ENCODE results near the gene DIAPH3. TPM values are rescaled to one million over a fixed set of nuclear protein-coding genes. Genes with fewer than 3 reads are reported as not detected.

DIAPH3 gene
- total RNA-seq, 4 donors from 2014 or later: 1.4 to 13.2 (median 2.6) TPM

DNA sequence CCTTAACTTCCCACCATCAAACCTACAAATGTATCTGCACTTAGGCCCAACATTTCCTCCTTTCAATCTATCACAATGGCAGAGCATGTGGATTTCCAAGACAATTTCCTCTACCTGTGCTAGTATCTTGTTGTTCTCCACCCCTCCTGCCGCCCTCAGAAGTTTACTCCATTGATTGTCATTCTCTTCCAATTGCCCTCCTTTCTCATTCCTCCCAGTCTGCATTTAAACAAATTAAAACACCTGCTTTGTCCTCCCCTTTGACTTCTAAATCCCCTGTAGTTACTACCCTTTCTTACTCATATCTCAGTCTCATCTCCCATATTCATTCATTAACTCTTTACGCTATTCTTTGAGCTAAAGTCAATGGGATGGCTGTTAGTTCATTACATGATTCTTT lies 370.6 kb downstream of the DIAPH3 start:
- no peak for DNase-seq
- Histone ChIP-seq H3K9me3 (no peaks in the 10 kb centered on the region), H3K36me3 (no peaks in the 10 kb centered on the region), H3K27ac (no peak overlapping the region), H3K27me3 (no peaks in the 10 kb centered on the region), H3K4me3 (no peak overlapping the region), H3K4me1 (no peaks in the 10 kb centered on the region)
- TF ChIP-seq POLR2A (IDR thresholded peaks at IDR 0.05): no peak

- Histone ChIP-seq H3K27ac (no peak overlapping the region), H3K4me3 (no peak overlapping the region)
These were observed 373.1 kb downstream of the DIAPH3 start for GRCh38 chr13:59790626-59791025.

DNA sequence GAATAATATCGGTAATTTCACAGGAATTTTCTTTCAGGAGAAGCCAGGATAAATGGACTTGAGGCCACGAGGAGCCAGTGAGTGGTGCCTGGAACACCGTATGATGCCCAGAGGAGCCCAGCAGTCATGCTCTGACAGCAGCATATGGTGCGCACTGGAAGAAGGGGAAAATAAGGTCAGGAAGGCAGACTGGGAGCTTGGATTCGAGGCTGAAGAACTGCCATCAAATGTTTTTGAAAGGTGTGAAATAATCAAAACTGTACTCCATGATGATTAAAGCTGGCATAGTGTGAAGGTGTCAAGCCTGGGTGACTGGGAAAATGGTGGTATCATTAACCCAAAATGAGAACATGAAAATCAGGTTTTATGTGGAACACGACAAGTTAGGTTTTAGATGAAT lies 374.2 kb downstream of the DIAPH3 start:
- Histone ChIP-seq H3K4me1 (no peaks in the 10 kb centered on the region), H3K36me3 (no peaks in the 10 kb centered on the region), H3K9me3 (no peaks in the 10 kb centered on the region), H3K27me3 (no peaks in the 10 kb centered on the region), H3K27ac (no peak overlapping the region), H3K4me3 (no peak overlapping the region)
- no peak for DNase-seq
- TF ChIP-seq CTCF (IDR thresholded peaks at IDR 0.05) (no peak), POLR2A (IDR thresholded peaks at IDR 0.05) (no peak)

More at GRCh38 chr13:59790626-59791025, 373.1 kb downstream of the DIAPH3 start:
- Histone ChIP-seq H3K4me1 (no peaks in the 10 kb centered on the region), H3K9me3 (no peaks in the 10 kb centered on the region), H3K27me3 (no peaks in the 10 kb centered on the region), H3K36me3 (no peaks in the 10 kb centered on the region)
- DNase-seq: no peak
- TF ChIP-seq CTCF (IDR thresholded peaks at IDR 0.05) (no peak), POLR2A (IDR thresholded peaks at IDR 0.05) (no peak)

GRCh38 chr13:59787679-59788078 lies 376.0 kb downstream of the DIAPH3 start:
- TF ChIP-seq POLR2A (IDR thresholded peaks at IDR 0.05) (no peak), CTCF (IDR thresholded peaks at IDR 0.05) (no peak)
- H3K36me3 ChIP-seq: no peaks in the 10 kb centered on the region
- no peaks in the 10 kb centered on the region for H3K27me3 ChIP-seq
- DNase-seq: no peak
- H3K27ac ChIP-seq: no peak overlapping the region
- no peaks in the 10 kb centered on the region for H3K4me1 ChIP-seq
- no peaks in the 10 kb centered on the region for H3K9me3 ChIP-seq
- no peak overlapping the region for H3K4me3 ChIP-seq

DNA sequence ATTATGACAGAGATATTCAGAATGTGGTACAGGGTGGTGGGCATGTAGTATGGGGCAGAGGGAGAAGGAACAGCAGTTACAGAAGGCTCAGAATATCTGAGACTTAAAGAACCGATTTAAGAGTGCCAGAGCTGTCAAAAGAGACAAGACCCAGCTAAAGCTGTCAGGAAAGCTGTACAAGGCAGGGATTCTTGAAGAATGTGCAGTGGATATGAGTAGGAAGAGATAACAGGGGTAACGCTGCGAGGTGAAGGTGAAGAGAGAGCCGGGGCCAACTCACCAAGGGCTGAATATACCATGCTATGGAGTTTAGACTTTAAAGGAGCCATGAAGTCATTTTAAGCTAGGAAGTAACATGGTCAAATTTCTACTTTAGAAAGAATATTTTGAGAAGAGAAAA lies 381.0 kb downstream of the DIAPH3 start:
- no peak overlapping the region for H3K27ac ChIP-seq
- no peaks in the 10 kb centered on the region for H3K4me1 ChIP-seq
- H3K27me3 ChIP-seq: no peaks in the 10 kb centered on the region
- DNase-seq: no peak
- H3K9me3 ChIP-seq: no peaks in the 10 kb centered on the region
- H3K36me3 ChIP-seq: no peaks in the 10 kb centered on the region
- no peak overlapping the region for H3K4me3 ChIP-seq
- TF ChIP-seq CTCF (IDR thresholded peaks at IDR 0.05) (no peak), POLR2A (IDR thresholded peaks at IDR 0.05) (no peak)

DNA sequence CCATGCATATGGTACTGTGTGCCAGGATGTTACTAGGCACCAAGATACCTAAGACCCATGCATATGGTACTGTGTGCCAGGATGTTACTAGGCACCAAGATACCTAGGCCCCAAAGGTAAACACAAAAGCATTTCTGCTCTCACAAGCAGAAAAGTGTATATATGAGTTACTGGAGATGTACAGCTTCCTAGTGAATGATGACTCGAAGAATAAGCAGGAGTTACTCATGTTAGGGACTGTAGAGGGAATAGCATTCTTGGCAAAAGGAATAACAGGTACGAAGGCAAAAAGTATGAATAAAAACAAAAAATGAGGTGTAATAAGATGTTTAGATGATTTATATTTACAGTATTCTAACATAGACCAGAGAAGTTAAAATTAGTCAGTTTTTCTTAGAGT lies 383.7 kb downstream of the DIAPH3 start:
- TF ChIP-seq POLR2A (IDR thresholded peaks at IDR 0.05) (no peak), CTCF (IDR thresholded peaks at IDR 0.05) (no peak)
- Histone ChIP-seq H3K4me1 (no peaks in the 10 kb centered on the region), H3K9me3 (no peaks in the 10 kb centered on the region), H3K36me3 (no peaks in the 10 kb centered on the region), H3K27me3 (no peaks in the 10 kb centered on the region), H3K4me3 (no peak overlapping the region), H3K27ac (no peak overlapping the region)
- DNase-seq: no peak
